ENCODE data around the gene OR2T27. TPM values are rescaled to one million over a fixed set of nuclear protein-coding genes. Genes with fewer than 3 reads are reported as not detected.

Gene OR2T27
- total RNA-seq, 2 donors from 2014 or later = not detected

GRCh38 chr1:248613742-248614141 is 41.6 kb downstream of the OR2T27 start:
- Mint-ChIP-seq H3K9me3 (peaks cover 86% of the 10 kb centered on the region), H3K4me3 (no peak overlapping the region), H3K36me3 (ENCODE audit: low read depth) (no peaks in the 10 kb centered on the region), H3K27ac (no peak overlapping the region), H3K4me1 (no peaks in the 10 kb centered on the region), H3K27me3 (ENCODE audit: insufficient read depth) (no peaks in the 10 kb centered on the region)
- WGBS, 2 experiments (ENCODE audit: insufficient coverage in 1 of 2, insufficient read length in 1 of 2) = 61 to 78% methylated on average over 1 of the region's 1 CpG
- no peak for TF ChIP-seq CTCF (conservative IDR thresholded peaks at IDR 0.05)
- Histone ChIP-seq H3K27ac (ENCODE audit: low read depth, low read length) (no peak overlapping the region), H3K9me3 (ENCODE audit: control insufficient read depth, low read length) (peaks cover 84% of the 10 kb centered on the region), H3K9ac (ENCODE audit: extremely low read depth, low read length, poor library complexity, severe bottlenecking) (no peak overlapping the region), H3K36me3 (ENCODE audit: control insufficient read depth, insufficient read depth, low read length) (no peaks in the 10 kb centered on the region), H3K4me1 (ENCODE audit: control insufficient read depth, insufficient read depth, low read length) (no peaks in the 10 kb centered on the region), H3K4me3 (ENCODE audit: low read length) (no peak overlapping the region), H3K27me3 (ENCODE audit: control insufficient read depth, insufficient read depth, low read length, poor library complexity, severe bottlenecking) (no peaks in the 10 kb centered on the region)
- DNase-seq = no peak

GRCh38 chr1:248611883-248612414 is 43.4 kb downstream of the OR2T27 start:
- H3K4me1 Mint-ChIP-seq = no peaks in the 10 kb centered on the region
- Histone ChIP-seq H3K4me3 (ENCODE audit: low read length) (no peak overlapping the region), H3K9ac (ENCODE audit: extremely low read depth, low read length, poor library complexity, severe bottlenecking) (no peak overlapping the region), H3K9me3 (ENCODE audit: control insufficient read depth, low read length) (peaks cover 88% of the 10 kb centered on the region), H3K27ac (ENCODE audit: low read depth, low read length) (no peak overlapping the region), H3K27me3 (ENCODE audit: control insufficient read depth, insufficient read depth, low read length, poor library complexity, severe bottlenecking) (no peaks in the 10 kb centered on the region), H3K36me3 (ENCODE audit: control insufficient read depth, insufficient read depth, low read length) (no peaks in the 10 kb centered on the region), H3K4me1 (ENCODE audit: control insufficient read depth, insufficient read depth, low read length) (no peaks in the 10 kb centered on the region)
- no peak overlapping the region for H3K4me3 Mint-ChIP-seq
- WGBS, 2 experiments (ENCODE audit: insufficient coverage in 1 of 2, insufficient read length in 1 of 2) = 77% methylated on average over 4 of the region's 4 CpGs; no CpG with 5 or more reads in 1 of the 2 experiments
- H3K36me3 Mint-ChIP-seq (ENCODE audit: low read depth) = no peaks in the 10 kb centered on the region
- no peak overlapping the region for H3K27ac Mint-ChIP-seq
- peaks cover 86% of the 10 kb centered on the region for H3K9me3 Mint-ChIP-seq
- H3K27me3 Mint-ChIP-seq (ENCODE audit: insufficient read depth) = no peaks in the 10 kb centered on the region
- TF ChIP-seq CTCF (conservative IDR thresholded peaks at IDR 0.05) = no peak
- DNase-seq = no peak

GRCh38 chr1:248610301-248610700 is 45.0 kb downstream of the OR2T27 start:
- H3K36me3 ChIP-seq (ENCODE audit: control insufficient read depth, insufficient read depth, low read length) = no peaks in the 10 kb centered on the region
- peaks cover 86% of the 10 kb centered on the region for H3K9me3 Mint-ChIP-seq

More at GRCh38 chr1:248610301-248610700, 45.0 kb downstream of the OR2T27 start:
- Histone ChIP-seq H3K9ac (ENCODE audit: extremely low read depth, low read length, poor library complexity, severe bottlenecking) (no peak overlapping the region), H3K27me3 (ENCODE audit: control insufficient read depth, insufficient read depth, low read length, poor library complexity, severe bottlenecking) (no peaks in the 10 kb centered on the region), H3K27ac (ENCODE audit: low read depth, low read length) (no peak overlapping the region), H3K4me3 (ENCODE audit: low read length) (no peak overlapping the region), H3K9me3 (ENCODE audit: control insufficient read depth, low read length) (peaks cover 91% of the 10 kb centered on the region), H3K4me1 (ENCODE audit: control insufficient read depth, insufficient read depth, low read length) (no peaks in the 10 kb centered on the region)
- Mint-ChIP-seq H3K27me3 (ENCODE audit: insufficient read depth) (no peaks in the 10 kb centered on the region), H3K4me3 (no peak overlapping the region), H3K4me1 (no peaks in the 10 kb centered on the region), H3K36me3 (ENCODE audit: low read depth) (no peaks in the 10 kb centered on the region), H3K27ac (no peak overlapping the region)
- no peak for DNase-seq
- no peak for TF ChIP-seq CTCF (conservative IDR thresholded peaks at IDR 0.05)
- 48% methylated on average over 3 of the region's 3 CpGs; no CpG with 5 or more reads in 1 of the 2 experiments for WGBS, 2 experiments (ENCODE audit: insufficient coverage in 1 of 2, insufficient read length in 1 of 2)

Other genes starting within 250 kb of the OR2T27 start
- not detected for gene OR2T2, start 209.9 kb downstream of the OR2T27 start, total RNA-seq
- gene OR2T3, start 182.2 kb downstream of the OR2T27 start, total RNA-seq = not detected
- gene OR2T5, start 166.9 kb downstream of the OR2T27 start, total RNA-seq = not detected
- not detected for gene OR2G6, start 147.5 kb downstream of the OR2T27 start, total RNA-seq
- gene OR2T29, start 92.8 kb downstream of the OR2T27 start, total RNA-seq = not detected
- gene OR2T34, start 80.8 kb downstream of the OR2T27 start, total RNA-seq = not detected
- gene OR2T10, start 57.8 kb downstream of the OR2T27 start, total RNA-seq = not detected
- gene OR2T11, start 20.4 kb downstream of the OR2T27 start, total RNA-seq = not detected
- not detected for gene OR2T35, start 10.2 kb downstream of the OR2T27 start, total RNA-seq
- gene OR14I1, start 47.2 kb upstream of the OR2T27 start, total RNA-seq = not detected
- not detected for gene LYPD8, start 100.2 kb upstream of the OR2T27 start, total RNA-seq
- 10 to 100 TPM; 27.2 to 30.2 TPM for gene SH3BP5L, start 170.4 kb upstream of the OR2T27 start, total RNA-seq
- gene ZNF672, start 182.7 kb upstream of the OR2T27 start, total RNA-seq = 10 to 100 TPM; 33.6 to 40.5 TPM
- 10 to 100 TPM; 47.6 to 50.3 TPM for gene ZNF692, start 203.6 kb upstream of the OR2T27 start, total RNA-seq

All from endodermal cell (in vitro differentiated cells).